OCI-M2 (cell line): ENCODE data around the gene MOCOS.
"Not testable (repeated sequence)": the region's sequence is repeated elsewhere in the genome, so short reads cannot be mapped to it uniquely, and the experiment has no call there.

Experiments used
- DNase-seq: peaks from one replicate; lab custom pipeline; 2025; ENCODE audit not compliant: unreplicated experiment; lab: John Stamatoyannopoulos, UW

MOCOS gene, protein sequence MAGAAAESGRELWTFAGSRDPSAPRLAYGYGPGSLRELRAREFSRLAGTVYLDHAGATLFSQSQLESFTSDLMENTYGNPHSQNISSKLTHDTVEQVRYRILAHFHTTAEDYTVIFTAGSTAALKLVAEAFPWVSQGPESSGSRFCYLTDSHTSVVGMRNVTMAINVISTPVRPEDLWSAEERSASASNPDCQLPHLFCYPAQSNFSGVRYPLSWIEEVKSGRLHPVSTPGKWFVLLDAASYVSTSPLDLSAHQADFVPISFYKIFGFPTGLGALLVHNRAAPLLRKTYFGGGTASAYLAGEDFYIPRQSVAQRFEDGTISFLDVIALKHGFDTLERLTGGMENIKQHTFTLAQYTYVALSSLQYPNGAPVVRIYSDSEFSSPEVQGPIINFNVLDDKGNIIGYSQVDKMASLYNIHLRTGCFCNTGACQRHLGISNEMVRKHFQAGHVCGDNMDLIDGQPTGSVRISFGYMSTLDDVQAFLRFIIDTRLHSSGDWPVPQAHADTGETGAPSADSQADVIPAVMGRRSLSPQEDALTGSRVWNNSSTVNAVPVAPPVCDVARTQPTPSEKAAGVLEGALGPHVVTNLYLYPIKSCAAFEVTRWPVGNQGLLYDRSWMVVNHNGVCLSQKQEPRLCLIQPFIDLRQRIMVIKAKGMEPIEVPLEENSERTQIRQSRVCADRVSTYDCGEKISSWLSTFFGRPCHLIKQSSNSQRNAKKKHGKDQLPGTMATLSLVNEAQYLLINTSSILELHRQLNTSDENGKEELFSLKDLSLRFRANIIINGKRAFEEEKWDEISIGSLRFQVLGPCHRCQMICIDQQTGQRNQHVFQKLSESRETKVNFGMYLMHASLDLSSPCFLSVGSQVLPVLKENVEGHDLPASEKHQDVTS

GRCh38 chr18:36187193-36187825 is at the start of gene MOCOS:
MOCOS (plus strand) TSS chr18:36187497; CDS start chr18:36187540, 43 bp downstream.
- DNase-seq, result no peak

- DNase-seq, result no peak
Observed at GRCh38 chr18:36139245-36139644, 48.1 kb upstream of the MOCOS start.

- no peak for DNase-seq
Observed at GRCh38 chr18:36141576-36141975, 45.7 kb upstream of the MOCOS start.

DNA sequence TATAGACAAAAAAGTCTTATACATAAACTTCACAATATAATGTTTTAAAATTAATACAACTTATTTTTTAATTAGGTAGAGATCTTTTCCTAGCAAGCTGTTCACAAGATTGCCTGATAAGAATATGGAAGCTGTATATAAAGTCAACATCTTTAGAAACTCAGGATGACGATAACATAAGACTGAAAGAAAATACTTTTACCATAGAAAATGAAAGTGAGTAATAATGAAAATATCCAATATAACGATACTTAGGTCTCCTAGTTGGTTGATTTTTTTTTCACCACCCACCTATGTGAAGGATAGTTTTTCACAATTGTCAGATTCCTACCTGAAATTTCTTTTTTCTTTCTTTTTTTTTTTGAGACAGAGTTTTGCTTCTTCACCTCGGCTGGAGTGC is 44.5 kb upstream of the MOCOS start:
- no peak for DNase-seq

GRCh38 chr18:36143391-36143790 is 43.9 kb upstream of the MOCOS start:
- no peak for DNase-seq

GRCh38 chr18:36149514-36150289 is 37.6 kb upstream of the MOCOS start:
- DNase-seq, result no peak

DNA sequence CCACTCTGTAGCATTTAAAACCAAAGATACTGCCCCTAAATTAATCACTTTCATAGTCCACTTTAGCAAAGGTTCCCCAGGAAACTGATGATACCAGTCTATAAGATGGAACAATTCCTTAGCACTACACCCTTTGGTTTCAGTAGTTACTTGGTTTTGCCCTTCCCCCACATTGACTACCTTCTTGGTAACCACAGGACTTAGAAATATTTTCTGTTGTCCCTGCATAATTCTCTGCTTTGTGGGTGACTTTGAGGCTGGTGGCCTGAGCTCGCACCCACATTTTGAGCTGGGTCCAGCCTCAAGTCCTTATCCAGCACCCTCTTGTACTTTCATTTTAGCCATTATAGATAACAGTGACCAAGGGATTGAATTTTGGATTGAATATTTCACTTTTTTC is 34.5 kb upstream of the MOCOS start:
- DNase-seq, result no peak

DNA sequence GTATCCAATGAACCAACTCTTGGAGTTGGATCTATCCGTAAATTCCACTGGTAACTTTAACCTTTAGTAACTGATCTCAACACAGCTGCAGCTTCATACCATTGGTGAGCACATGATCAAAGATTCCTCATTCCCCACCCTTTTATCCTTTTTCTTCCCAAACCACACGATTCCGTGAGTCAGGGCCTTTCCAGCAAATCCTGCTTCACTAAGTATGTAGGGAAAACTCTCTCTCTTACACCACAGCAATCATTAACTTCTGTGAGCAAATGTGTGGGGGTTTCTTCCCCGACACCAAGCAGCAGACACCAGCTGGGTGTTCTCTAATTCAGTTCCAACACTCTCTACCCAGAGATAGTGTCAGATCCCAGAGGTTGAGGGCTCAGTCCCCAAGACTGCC is 34.1 kb upstream of the MOCOS start:
- DNase-seq, result no peak

DNA sequence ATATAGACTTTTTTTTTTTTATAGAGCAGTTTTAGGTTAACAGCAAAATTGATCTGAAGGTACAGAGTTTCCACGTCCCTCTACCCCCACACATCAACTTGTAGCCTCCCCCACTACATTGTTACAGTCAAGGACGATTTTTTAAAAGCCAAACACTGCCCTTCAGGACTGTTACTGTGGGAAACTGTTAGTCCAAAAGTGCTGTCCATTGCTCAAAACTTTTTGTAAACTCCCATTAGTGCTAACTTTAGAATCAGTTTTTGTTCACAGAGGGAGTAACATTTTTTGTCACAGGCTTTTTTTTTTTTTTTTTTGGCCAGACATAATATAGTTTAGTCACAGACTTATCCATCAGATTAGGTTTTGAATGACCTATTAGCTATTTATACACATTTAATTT is 33.5 kb upstream of the MOCOS start:
- DNase-seq, result no peak

DNA sequence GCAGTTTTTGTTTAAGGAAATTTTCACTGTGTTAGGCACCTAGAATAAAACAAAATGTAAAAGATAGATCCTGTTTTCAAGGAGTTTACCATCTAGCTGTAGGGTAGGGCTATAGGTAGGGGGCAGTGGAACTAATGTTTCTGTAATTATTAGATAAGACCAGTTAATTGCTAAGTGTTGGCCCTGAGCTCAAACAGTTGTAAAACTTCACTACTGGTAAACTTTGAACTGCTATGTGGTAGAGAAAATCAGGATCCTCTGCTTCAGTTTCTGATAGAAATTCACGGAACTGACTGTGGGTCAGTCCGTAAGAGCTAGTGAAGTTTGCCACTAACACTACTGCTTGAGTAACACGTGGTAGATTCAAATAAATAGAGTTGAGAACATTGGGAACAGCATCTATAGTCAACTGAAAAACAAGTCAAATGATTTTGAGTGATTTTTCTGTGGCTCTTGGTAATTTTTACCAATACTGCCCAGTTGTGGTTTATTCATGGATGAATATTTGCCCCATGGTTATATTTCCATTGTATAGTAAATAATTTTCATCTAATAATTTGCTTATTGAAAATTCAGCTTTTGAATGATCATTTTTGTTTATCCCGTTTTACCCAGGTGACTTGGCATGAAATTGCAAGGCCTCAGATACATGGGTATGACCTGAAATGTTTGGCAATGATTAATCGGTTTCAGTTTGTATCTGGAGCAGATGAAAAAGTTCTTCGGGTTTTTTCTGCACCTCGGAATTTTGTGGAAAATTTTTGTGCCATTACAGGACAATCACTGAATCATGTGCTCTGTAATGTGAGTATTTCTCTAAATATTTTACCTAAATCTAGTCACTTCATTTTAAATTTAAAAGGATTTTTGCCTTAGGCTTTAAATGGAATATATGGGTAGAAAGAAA is 31.2 kb upstream of the MOCOS start:
- no peak for DNase-seq

GRCh38 chr18:36157441-36157840 is 29.9 kb upstream of the MOCOS start:
- DNase-seq, result no peak

GRCh38 chr18:36158266-36158867 is 28.9 kb upstream of the MOCOS start:
- no peak for DNase-seq

- no peak for DNase-seq
Observed at GRCh38 chr18:36160959-36161371, 26.3 kb upstream of the MOCOS start.

DNA sequence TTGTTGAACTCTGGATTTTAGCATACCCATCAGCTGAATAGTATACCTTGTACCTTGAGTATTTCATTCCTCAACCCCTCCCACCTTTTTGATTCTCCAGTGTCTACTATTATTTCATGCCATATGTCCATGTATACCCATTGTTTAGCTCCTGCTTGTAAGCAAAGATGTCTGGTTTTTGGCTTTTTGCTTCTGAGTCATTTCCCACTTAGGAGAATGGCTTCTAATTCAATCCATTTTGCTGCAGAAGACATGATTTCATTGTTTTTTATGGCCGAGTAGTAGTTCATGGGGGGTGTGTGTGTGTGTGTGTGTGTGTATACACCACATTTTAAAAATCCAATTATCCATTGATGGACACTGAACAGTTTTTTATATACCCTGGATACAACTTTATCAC is 24.3 kb upstream of the MOCOS start:
- no peak for DNase-seq

DNA sequence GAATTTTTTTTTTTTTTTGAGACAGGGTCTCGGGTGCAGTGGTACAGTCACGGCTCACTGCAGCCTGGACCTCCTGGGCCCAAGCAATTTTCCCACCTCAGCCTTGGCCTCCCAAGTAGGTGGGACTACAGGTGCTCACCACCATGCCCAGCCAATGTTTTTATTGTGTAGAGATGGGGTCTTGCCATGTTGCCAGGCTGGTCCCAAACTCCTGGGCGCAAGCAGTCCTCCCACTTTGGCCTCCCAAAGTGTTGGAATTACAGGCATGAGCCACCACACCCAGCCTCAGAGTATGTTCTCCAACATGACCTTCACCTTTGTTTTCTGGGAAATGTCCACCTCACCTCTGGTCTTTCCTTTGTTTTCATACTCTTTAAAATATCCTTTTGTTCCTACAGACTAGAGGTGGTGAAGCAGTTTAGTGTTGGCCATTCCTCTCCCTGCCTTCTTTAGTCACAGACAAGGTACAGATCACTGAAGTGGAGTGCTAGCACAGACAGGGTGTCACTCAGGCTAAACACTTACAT is 19.5 kb upstream of the MOCOS start:
- no peak for DNase-seq

GRCh38 chr18:36168296-36168695 is 19.0 kb upstream of the MOCOS start:
- DNase-seq, result not testable (repeated sequence)

- no peak for DNase-seq
Observed at GRCh38 chr18:36169938-36170337, 17.4 kb upstream of the MOCOS start.

GRCh38 chr18:36175481-36175880 is 11.8 kb upstream of the MOCOS start:
- no peak for DNase-seq

DNA sequence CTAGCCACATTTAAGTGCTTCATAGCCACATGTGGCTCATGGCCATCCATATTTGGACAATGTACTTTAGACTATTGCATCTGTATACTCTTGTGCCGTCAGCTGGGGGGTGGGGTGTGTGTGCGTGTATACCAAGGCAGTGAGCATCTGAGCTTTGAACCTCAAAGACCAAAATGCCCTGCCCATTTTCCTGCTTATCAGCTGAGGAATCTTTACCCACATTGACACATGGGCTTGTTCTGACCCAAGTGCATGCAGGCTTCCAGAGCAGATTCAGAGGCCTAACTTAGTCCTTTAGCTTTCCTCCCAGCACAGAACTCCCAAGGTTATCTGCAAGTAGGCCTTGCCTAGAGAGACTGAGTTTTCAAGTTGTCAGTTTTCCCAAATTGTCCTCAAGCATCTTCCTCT is 11.1 kb upstream of the MOCOS start:
- no peak for DNase-seq
